SK-N-SH treated with all-trans-retinoic acid at 6 μM for 48 hours (cell line): ENCODE data around the gene PEX7.

Source experiments
- PPARA ChIP-seq: fragments of 250-450 bp; sonication (Bioruptor Pico); IDR thresholded peaks from 2 replicates; pipeline ENCODE4 v1.5.0; 2020; ENCODE audit warnings: mild to moderate bottlenecking, borderline replicate concordance
- RARB ChIP-seq: fragments of 250-450 bp; sonication (Bioruptor Pico); IDR thresholded peaks from 2 replicates; pipeline ENCODE4 v1.8.0; 2021; ENCODE audit warnings: mild to moderate bottlenecking, moderate library complexity
- TOX ChIP-seq: fragments of 250-450 bp; sonication (Bioruptor Pico); IDR thresholded peaks from 2 replicates; pipeline ENCODE4 v1.8.0; 2021; ENCODE audit warnings: mild to moderate bottlenecking, moderate library complexity, borderline replicate concordance
- ZC3H10 ChIP-seq: fragments of 250-450 bp; sonication (Bioruptor Pico); IDR thresholded peaks from 2 replicates; pipeline ENCODE4 v1.5.1; 2021; ENCODE audit warnings: mild to moderate bottlenecking, moderate library complexity
- ZFP3 ChIP-seq: fragments of 250-450 bp; sonication (Bioruptor Pico); IDR thresholded peaks from 2 replicates; pipeline ENCODE4 v1.5.0; 2020; ENCODE audit warnings: mild to moderate bottlenecking, moderate library complexity
- TF ChIP-seq, protein P1 (sequence below): fragments of 250-450 bp; sonication (Bioruptor Pico); IDR thresholded peaks from 2 replicates; pipeline ENCODE4 v1.5.1; 2020; ENCODE audit warnings: low read depth, mild to moderate bottlenecking, moderate library complexity
- TF ChIP-seq, protein P2 (sequence below): fragments of 250-450 bp; sonication (Bioruptor Pico); IDR thresholded peaks from 2 replicates; pipeline ENCODE4 v1.5.0; 2020; ENCODE audit warnings: mild to moderate bottlenecking, moderate library complexity

DNA sequence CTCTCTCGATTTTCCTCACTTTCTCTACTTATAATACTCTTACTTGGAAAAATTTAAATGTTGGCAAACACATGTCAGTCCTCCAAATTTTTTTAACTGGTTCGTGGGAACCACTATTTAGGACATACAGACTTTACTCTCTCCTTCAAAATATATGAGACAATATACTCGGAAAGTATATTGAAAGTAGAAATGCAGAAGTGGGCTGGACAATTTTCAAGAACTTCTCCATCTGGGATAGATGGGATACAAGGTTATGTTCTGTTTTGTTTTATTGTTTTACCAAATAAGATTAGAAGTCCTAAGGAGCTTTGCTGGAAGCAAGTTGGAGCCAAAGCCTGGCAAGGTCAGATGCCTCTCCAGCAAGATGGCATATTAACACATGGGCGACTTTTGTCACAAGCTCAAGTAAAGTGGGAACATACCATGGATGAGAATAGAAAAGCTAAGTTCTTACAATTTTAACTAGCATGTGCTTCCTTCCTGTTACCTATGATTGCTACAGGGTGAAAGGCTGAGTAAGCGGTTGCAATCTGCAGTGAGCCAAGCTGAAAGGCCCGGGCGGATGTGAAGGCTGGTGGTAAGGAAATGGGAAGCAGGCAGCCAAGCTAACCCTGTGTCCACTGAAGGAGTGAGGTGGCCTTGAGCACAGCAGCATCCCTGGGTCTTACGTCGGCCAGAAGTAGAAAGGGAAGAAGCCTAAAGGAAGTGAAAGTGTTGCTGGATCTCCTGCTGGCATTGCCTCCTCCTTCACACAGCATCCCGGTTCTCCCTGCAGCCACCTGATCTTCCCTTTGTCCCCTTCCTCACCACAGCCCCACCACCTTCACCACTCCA is 37.3 kb upstream of the PEX7 start:
- TF ChIP-seq, protein P1, sequence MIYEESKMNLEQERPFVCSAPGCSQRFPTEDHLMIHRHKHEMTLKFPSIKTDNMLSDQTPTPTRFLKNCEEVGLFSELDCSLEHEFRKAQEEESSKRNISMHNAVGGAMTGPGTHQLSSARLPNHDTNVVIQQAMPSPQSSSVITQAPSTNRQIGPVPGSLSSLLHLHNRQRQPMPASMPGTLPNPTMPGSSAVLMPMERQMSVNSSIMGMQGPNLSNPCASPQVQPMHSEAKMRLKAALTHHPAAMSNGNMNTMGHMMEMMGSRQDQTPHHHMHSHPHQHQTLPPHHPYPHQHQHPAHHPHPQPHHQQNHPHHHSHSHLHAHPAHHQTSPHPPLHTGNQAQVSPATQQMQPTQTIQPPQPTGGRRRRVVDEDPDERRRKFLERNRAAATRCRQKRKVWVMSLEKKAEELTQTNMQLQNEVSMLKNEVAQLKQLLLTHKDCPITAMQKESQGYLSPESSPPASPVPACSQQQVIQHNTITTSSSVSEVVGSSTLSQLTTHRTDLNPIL (CRISPR knock-in tag), result no peak
- TF ChIP-seq ZFP3 (CRISPR knock-in tag) (no peak), PPARA (CRISPR knock-in tag) (no peak), RARB (CRISPR knock-in tag) (no peak), TOX (CRISPR knock-in tag) (no peak), ZC3H10 (CRISPR knock-in tag) (no peak)
- TF ChIP-seq, protein P2, sequence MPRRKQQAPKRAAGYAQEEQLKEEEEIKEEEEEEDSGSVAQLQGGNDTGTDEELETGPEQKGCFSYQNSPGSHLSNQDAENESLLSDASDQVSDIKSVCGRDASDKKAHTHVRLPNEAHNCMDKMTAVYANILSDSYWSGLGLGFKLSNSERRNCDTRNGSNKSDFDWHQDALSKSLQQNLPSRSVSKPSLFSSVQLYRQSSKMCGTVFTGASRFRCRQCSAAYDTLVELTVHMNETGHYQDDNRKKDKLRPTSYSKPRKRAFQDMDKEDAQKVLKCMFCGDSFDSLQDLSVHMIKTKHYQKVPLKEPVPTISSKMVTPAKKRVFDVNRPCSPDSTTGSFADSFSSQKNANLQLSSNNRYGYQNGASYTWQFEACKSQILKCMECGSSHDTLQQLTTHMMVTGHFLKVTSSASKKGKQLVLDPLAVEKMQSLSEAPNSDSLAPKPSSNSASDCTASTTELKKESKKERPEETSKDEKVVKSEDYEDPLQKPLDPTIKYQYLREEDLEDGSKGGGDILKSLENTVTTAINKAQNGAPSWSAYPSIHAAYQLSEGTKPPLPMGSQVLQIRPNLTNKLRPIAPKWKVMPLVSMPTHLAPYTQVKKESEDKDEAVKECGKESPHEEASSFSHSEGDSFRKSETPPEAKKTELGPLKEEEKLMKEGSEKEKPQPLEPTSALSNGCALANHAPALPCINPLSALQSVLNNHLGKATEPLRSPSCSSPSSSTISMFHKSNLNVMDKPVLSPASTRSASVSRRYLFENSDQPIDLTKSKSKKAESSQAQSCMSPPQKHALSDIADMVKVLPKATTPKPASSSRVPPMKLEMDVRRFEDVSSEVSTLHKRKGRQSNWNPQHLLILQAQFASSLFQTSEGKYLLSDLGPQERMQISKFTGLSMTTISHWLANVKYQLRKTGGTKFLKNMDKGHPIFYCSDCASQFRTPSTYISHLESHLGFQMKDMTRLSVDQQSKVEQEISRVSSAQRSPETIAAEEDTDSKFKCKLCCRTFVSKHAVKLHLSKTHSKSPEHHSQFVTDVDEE (CRISPR knock-in tag), result no peak
